SK-N-SH (cell line): ENCODE results near the gene CDK14. TPM values are rescaled to one million over a fixed set of nuclear protein-coding genes. Genes with fewer than 3 reads are reported as not detected.

Experiments used
- CTCF ChIA-PET: fragments of 300-600, 350-600 bp; formaldehyde crosslinking; extraction: SDS; loops from one replicate; lab custom pipeline; 2021; lab: Yijun Ruan, JAX
- POLR2A ChIA-PET: fragments of 350-600 bp; sonication (Branson Sonifier 250); formaldehyde crosslinking; extraction: SDS; loops from one replicate; lab custom pipeline; 2020; ENCODE audit warnings: antibody characterized with exemption, inconsistent platforms; lab: Yijun Ruan, JAX
- DNase-seq: peaks from one replicate; pipeline ENCODE4 v3.0.0; 2012
- H2AFZ ChIP-seq: fragments of 200-600 bp; sonication (generic); 2 replicates; pipeline ENCODE4 v1.8.1; 2016; ENCODE audit warnings: antibody characterized with exemption, mild to moderate bottlenecking, low read depth
- H3F3A ChIP-seq: fragments of 200-600 bp; sonication (generic); replicated peaks from 2 replicates; pipeline ENCODE3; 2016; ENCODE audit warnings: antibody characterized with exemption, mild to moderate bottlenecking; ENCODE audit not compliant: insufficient read depth
- H3K27ac ChIP-seq, 2 experiments: fragments of 200-500 bp in 1 of 2; fragments of 200-600 bp in 1 of 2; sonication (Bioruptor generic) in 1 of 2; sonication (generic), shearing (Covaris generic) in 1 of 2; 2 replicates each; pipeline versions ENCODE4 v1.5.1 to v1.6.1; 2014 to 2016; ENCODE audit warnings: low read depth in 2 of 2, inconsistent platforms in 1 of 2, low read length in 1 of 2, mild to moderate bottlenecking in 1 of 2, mixed read lengths in 1 of 2
- H3K27me3 ChIP-seq: fragments of 200-600 bp; sonication (generic), shearing (Covaris generic); 2 replicates; pipeline ENCODE4 v1.6.1; 2016; ENCODE audit warnings: mixed run types; ENCODE audit not compliant: insufficient read depth
- H3K36me3 ChIP-seq, 2 experiments: fragments of 200-500 bp in 1 of 2; fragments of 200-600 bp in 1 of 2; sonication (Bioruptor generic) in 1 of 2; sonication (generic) in 1 of 2; replicated peaks in 1 of 2; 2 replicates each; pipeline versions ENCODE3 to v1.5.1; 2014 to 2016; ENCODE audit warnings: low read length in 1 of 2, mild to moderate bottlenecking in 1 of 2; ENCODE audit not compliant: insufficient read depth in 2 of 2, control insufficient read depth in 1 of 2
- H3K4me1 ChIP-seq, 2 experiments: fragments of 200-500 bp in 1 of 2; fragments of 200-600 bp in 1 of 2; sonication (Bioruptor generic) in 1 of 2; sonication (generic), shearing (Covaris generic) in 1 of 2; 2 replicates each; pipeline versions ENCODE4 v1.5.1 to v1.6.1; 2014 to 2016; ENCODE audit warnings: low read depth in 1 of 2, low read length in 1 of 2, mixed run types in 1 of 2; ENCODE audit not compliant: insufficient read depth in 2 of 2, control insufficient read depth in 1 of 2
- H3K4me2 ChIP-seq: fragments of 200-600 bp; sonication (generic), shearing (Covaris generic); 2 replicates; pipeline ENCODE4 v1.6.1; 2017; ENCODE audit warnings: mixed run types
- H3K4me3 ChIP-seq, 2 experiments: fragments of 200-500 bp in 1 of 2; fragments of 200-600 bp in 1 of 2; sonication (Bioruptor generic) in 1 of 2; sonication (generic), shearing (Covaris generic) in 1 of 2; 2 replicates each; pipeline versions ENCODE4 v1.5.1 to v1.8.1; 2014 to 2016; ENCODE audit warnings: low read depth in 2 of 2, inconsistent platforms in 1 of 2, low read length in 1 of 2, mild to moderate bottlenecking in 1 of 2, mixed read lengths in 1 of 2, moderate library complexity in 1 of 2
- H3K79me2 ChIP-seq: fragments of 200-600 bp; sonication (generic); 2 replicates; pipeline ENCODE4 v1.8.1; 2017; ENCODE audit warnings: mild to moderate bottlenecking; ENCODE audit not compliant: insufficient read depth
- H3K9ac ChIP-seq: fragments of 200-600 bp; sonication (generic); 2 replicates; pipeline ENCODE4 v1.6.1; 2017; ENCODE audit warnings: mixed run types
- H3K9me2 ChIP-seq: fragments of 200-600 bp; sonication (generic); 2 replicates; pipeline ENCODE4 v1.6.1; 2017; ENCODE audit warnings: mixed run types
- H3K9me3 ChIP-seq: fragments of 200-600 bp; sonication (generic); 2 replicates; pipeline ENCODE4 v1.6.1; 2017; ENCODE audit warnings: mixed run types, mild to moderate bottlenecking, moderate library complexity
- H4K20me1 ChIP-seq: fragments of 200-600 bp; sonication (generic); 2 replicates; pipeline ENCODE4 v1.6.1; 2017; ENCODE audit warnings: mild to moderate bottlenecking, mixed run types; ENCODE audit not compliant: insufficient read depth
- EP300 ChIP-seq, 2 experiments: IDR thresholded peaks; 2 replicates each; pipeline versions ENCODE4 v1.4.0 to v1.6.1; 2012; ENCODE audit warnings: borderline replicate concordance in 1 of 2, low read depth in 1 of 2, low read length in 1 of 2
- FOXJ3 ChIP-seq: sonication (generic); formaldehyde crosslinking; IDR thresholded peaks from 2 replicates; pipeline ENCODE4 v1.5.1; 2020; ENCODE audit warnings: mild to moderate bottlenecking, missing genetic modification reagents
- GATA2 ChIP-seq: sonication (generic); formaldehyde crosslinking; IDR thresholded peaks from 2 replicates; pipeline ENCODE4 v1.5.0; 2020; ENCODE audit warnings: mild to moderate bottlenecking, missing genetic modification reagents
- JUND ChIP-seq: IDR thresholded peaks from 2 replicates; pipeline ENCODE4 v1.4.0; 2012
- MXI1 ChIP-seq: IDR thresholded peaks from 2 replicates; pipeline ENCODE4 v1.6.1; 2012; ENCODE audit warnings: mild to moderate bottlenecking, low read depth, low read length, improper control_type of control experiment
- NFIC ChIP-seq: IDR thresholded peaks from 2 replicates; pipeline ENCODE4 v1.4.0; 2012; ENCODE audit warnings: borderline replicate concordance
- PBX3 ChIP-seq: IDR thresholded peaks from 2 replicates; pipeline ENCODE4; 2012
- RAD21 ChIP-seq: IDR thresholded peaks from 2 replicates; pipeline ENCODE4 v1.6.1; 2012; ENCODE audit warnings: mild to moderate bottlenecking, low read length
- RCOR1 ChIP-seq: fragments of 150-350 bp; IDR thresholded peaks from 2 replicates; pipeline ENCODE4 v1.6.1; 2017; ENCODE audit warnings: antibody characterized with exemption, low read length
- REST ChIP-seq: IDR thresholded peaks from 2 replicates; pipeline ENCODE4 v1.6.1; 2012; ENCODE audit warnings: mild to moderate bottlenecking, low read depth, low read length, moderate library complexity
- SIN3A ChIP-seq: IDR thresholded peaks from 2 replicates; pipeline ENCODE4 v1.6.1; 2012; ENCODE audit warnings: low read depth, mild to moderate bottlenecking, low read length, moderate library complexity, borderline replicate concordance
- TAF1 ChIP-seq: IDR thresholded peaks from 2 replicates; pipeline ENCODE4 v1.6.1; 2012; ENCODE audit warnings: low read depth, mild to moderate bottlenecking, low read length, moderate library complexity, borderline replicate concordance
- TEAD4 ChIP-seq: IDR thresholded peaks from 2 replicates; pipeline ENCODE4 v1.4.0; 2012; ENCODE audit warnings: mild to moderate bottlenecking, borderline replicate concordance; ENCODE audit not compliant: insufficient read depth
- USF1 ChIP-seq: IDR thresholded peaks from 2 replicates; pipeline ENCODE4 v1.4.0; 2012; ENCODE audit warnings: low read depth, borderline replicate concordance
- ZBTB33 ChIP-seq: IDR thresholded peaks from 2 replicates; pipeline ENCODE4 v1.4.0; 2012; ENCODE audit warnings: low read depth, borderline replicate concordance
- WGBS: methylation state at CpG from one replicate; pipeline ENCODE4 v1.1.6; 2017; ENCODE audit warnings: low lambda C conversion rate; 5-methylcytosine and 5-hydroxymethylcytosine counted together
- polyA plus RNA-seq, 3 experiments: library from polyadenylated mRNA; depleted of rRNA; stranded (reverse); fragments of >200 nt; gene quantifications; 2 replicates each; pipeline ENCODE4 v1.2.3, GENCODE V29; 2012

CDK14 gene
- polyA plus RNA-seq, 1 of the 3 experiments (the other 2 are of a cell fraction): 13.9 TPM

- Histone ChIP-seq H3F3A (no peaks in the 10 kb centered on the region), H3K9ac (no peak overlapping the region), H4K20me1 (no peaks in the 10 kb centered on the region), H3K4me3 (no peak overlapping the region), H3K9me3 (no peaks in the 10 kb centered on the region), H3K36me3 (peaks cover 0 to 9% of the 10 kb centered on the region in 2 experiments), H3K79me2 (no peaks in the 10 kb centered on the region), H3K9me2 (no peaks in the 10 kb centered on the region), H3K4me1 (no peaks in the 10 kb centered on the region), H3K27ac (no peak overlapping the region), H3K4me2 (no peak overlapping the region), H2AFZ (no peak overlapping the region), H3K27me3 (no peaks in the 10 kb centered on the region)
- POLR2A ChIA-PET: no interaction called here
- TF ChIP-seq USF1: no peak
- WGBS: 88% methylated on average over 3 of the region's 3 CpGs
- CTCF ChIA-PET: interaction anchor here (1.9 kb wide), 1 partner anchor 14 kb away, joined by 8 read pairs; no protein-coding TSS in a partner anchor
- DNase-seq: no peak
These were observed 424.7 kb downstream of the CDK14 start for GRCh38 chr7:91020636-91021385.

- no peaks in the 10 kb centered on the region for H3K9me3 ChIP-seq
- H3K9ac ChIP-seq: no peak overlapping the region
- 80% methylated on average over 1 of the region's 1 CpG for WGBS
- no peaks in the 10 kb centered on the region for H3K79me2 ChIP-seq
- no peaks in the 10 kb centered on the region; a peak in 1 of 4 replicates for H3K4me1 ChIP-seq
- H3K27me3 ChIP-seq: no peaks in the 10 kb centered on the region
- no peak overlapping the region for H3K27ac ChIP-seq
- no peaks in the 10 kb centered on the region for H4K20me1 ChIP-seq
- H3K36me3 ChIP-seq: peaks cover 0 to 7% of the 10 kb centered on the region in 2 experiments
- CTCF ChIA-PET: interaction anchor here (0.6 to 5.0 kb wide), 4 partner anchors 10 to 798 kb away, joined by 3 to 42 read pairs (median 6); no protein-coding TSS in a partner anchor
- no peak for DNase-seq
- H2AFZ ChIP-seq: no peak overlapping the region
- no peak overlapping the region for H3K4me2 ChIP-seq
- H3K9me2 ChIP-seq: no peaks in the 10 kb centered on the region
- no peaks in the 10 kb centered on the region for H3F3A ChIP-seq
- POLR2A ChIA-PET: no interaction called here
- H3K4me3 ChIP-seq: no peak overlapping the region
- no peak for TF ChIP-seq RAD21
- no peak for TF ChIP-seq GATA2 (CRISPR knock-in tag)
- TF ChIP-seq ZBTB33: no peak
- no peak for TF ChIP-seq EP300 (IDR thresholded peaks at IDR 0.05; ENCODE audit: borderline replicate concordance in 1 of 2, low read depth in 1 of 2, low read length in 1 of 2)
- no peak for TF ChIP-seq RCOR1
- TF ChIP-seq TEAD4: no peak
- TF ChIP-seq PBX3: no peak
- TF ChIP-seq JUND: no peak
- no peak for TF ChIP-seq SIN3A
- TF ChIP-seq FOXJ3 (CRISPR knock-in tag): no peak
- TF ChIP-seq TAF1: no peak
- no peak for TF ChIP-seq REST
- TF ChIP-seq USF1: no peak
- no peak for TF ChIP-seq NFIC
- no peak for TF ChIP-seq MXI1
These were observed 425.8 kb downstream of the CDK14 start for GRCh38 chr7:91021956-91022355.
